Measurements from ENCODE around the gene SCNN1G.

GRCh38 chr16:23194497-23195221 is 12.1 kb downstream of the SCNN1G start:
- no peak for TF ChIP-seq CTCF (IDR thresholded peaks at IDR 0.05; ENCODE audit: extremely low read depth in 1 of 2, insufficient read depth in 1 of 2, low read depth in 1 of 2, low read length in 2 of 2)
- no peak for TF ChIP-seq POLR2AphosphoS5 (IDR thresholded peaks at IDR 0.05; ENCODE audit: insufficient read depth, low read depth, low read length)
- no peak for TF ChIP-seq EZH2 (IDR thresholded peaks at IDR 0.05; ENCODE audit: borderline replicate concordance, low read depth, low read length, severe bottlenecking)
- TF ChIP-seq JUN (IDR thresholded peaks at IDR 0.05; ENCODE audit: borderline replicate concordance, insufficient read depth, insufficient read length, low read depth): no peak
- no peak for TF ChIP-seq POLR2A (IDR thresholded peaks at IDR 0.05; ENCODE audit: low read depth, low read length)
